Epidermal melanocyte (primary cell): ENCODE results near the gene SCYL1.

Source experiments
- DNase-seq: peaks from one replicate; pipeline ENCODE4 v3.0.0; 2011; ENCODE audit warnings: low spot score; ENCODE audit not compliant: insufficient read length

The SCYL1 gene

DNA sequence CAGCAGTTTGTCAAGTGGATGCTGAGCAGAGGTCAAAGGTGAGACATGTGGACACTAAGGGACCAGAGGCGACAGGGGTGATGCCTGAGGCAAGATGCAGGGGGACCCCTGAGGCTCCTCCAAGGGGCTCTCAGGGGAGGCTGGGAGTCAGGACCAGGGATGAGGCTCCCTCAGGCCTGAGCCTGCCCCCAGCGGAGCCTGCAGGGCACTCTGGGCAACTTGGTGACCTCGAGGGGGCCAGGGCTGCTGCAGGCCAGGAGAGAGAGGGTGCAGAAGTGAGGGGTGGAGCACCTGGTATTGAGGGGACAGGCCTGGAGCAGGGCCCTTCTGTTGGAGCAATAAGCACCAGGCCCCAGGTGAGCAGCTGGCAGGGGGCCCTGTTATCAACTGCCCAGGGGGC lies 57.0 kb downstream of the SCYL1 start:
- no peak for DNase-seq

DNA sequence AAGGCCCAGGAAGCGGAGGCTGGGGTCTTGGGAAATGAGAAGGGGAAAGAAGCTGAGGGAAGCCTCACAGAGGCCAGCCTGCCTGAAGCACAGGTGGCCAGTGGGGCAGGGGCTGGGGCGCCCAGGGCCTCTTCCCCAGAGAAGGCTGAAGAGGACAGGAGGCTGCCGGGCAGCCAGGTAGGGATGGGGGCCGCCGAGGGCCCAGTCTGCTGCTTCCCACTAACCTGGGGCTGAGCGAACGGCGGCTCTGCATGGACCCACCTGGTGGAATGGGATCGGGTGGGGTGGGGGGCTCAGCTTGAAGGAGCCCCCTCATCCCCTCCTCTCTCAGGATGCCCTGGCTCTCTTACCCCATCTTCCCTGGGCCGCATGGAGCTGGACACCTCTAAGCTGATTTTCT lies 58.7 kb downstream of the SCYL1 start:
- DNase-seq = no peak

DNA sequence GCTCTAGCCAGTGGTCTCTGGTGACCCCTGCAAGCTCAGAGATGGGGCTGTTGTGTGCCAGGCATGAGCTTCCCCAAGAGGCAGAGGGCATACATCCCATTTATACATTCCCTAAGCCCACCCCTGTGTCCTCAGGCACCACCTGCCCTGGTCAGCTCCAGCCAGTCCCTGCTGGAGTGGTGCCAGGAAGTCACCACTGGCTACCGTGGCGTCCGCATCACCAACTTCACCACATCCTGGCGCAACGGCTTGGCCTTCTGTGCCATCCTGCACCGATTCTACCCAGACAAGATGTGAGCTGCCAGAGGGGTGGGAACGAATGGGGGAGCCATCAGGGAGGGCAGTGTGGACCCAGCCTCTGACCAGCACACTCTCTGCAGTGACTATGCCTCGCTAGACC lies 59.2 kb downstream of the SCYL1 start:
- no peak for DNase-seq

DNA sequence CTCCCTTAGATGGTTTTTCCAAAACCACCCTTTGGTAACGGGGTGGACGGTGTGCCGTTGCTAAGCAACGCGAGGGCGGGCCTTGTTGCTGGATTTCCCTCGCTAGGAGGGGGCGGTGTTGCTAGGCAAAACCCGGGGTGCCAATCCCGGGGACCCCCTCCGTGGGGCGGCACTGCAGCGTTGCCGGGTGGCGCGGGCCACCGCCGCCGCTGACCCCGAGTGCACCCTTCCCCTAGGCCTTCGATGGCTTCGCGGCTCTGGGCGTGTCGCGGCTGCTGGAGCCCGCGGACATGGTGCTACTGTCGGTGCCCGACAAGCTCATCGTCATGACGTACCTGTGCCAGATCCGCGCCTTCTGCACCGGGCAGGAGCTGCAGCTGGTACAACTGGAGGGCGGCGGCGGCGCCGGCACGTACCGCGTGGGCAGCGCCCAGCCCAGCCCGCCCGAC lies 59.9 kb downstream of the SCYL1 start:
- no peak for DNase-seq

GRCh38 chr11:65585396-65586246 lies 60.7 kb downstream of the SCYL1 start:
- DNase-seq = no peak

- no peak for DNase-seq
Observed at GRCh38 chr11:65586247-65586630, 61.4 kb downstream of the SCYL1 start.

DNA sequence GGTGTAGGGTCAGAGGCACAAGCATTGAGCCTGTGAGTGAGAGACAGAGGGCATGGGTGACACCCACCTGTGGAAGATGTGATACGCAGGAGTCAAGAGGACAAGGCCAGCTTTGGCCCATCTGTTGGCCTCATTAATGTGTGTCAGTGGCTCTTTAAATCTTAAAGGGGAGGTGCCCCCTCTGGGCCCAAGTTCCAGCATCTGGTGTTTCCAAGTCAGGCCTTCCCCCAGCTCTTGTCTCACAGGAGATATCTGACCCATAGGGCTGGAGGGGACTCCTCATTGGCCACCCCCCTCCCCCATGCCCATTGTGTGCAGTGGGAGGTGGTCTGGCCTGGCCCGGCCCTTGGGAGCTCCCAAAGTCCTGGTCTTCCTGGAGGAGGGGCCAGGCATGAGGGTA lies 61.8 kb downstream of the SCYL1 start:
- peak; percentile 100 for DNase-seq
